GM18526 (cell line): ENCODE data around the gene GRHL3.

ENCODE experiments used
- POLR2A ChIP-seq: IDR thresholded peaks from 3 replicates; pipeline ENCODE4 v1.6.1; 2011; ENCODE audit not compliant: insufficient read length; ENCODE audit errors: extremely low read depth

Gene GRHL3

DNA sequence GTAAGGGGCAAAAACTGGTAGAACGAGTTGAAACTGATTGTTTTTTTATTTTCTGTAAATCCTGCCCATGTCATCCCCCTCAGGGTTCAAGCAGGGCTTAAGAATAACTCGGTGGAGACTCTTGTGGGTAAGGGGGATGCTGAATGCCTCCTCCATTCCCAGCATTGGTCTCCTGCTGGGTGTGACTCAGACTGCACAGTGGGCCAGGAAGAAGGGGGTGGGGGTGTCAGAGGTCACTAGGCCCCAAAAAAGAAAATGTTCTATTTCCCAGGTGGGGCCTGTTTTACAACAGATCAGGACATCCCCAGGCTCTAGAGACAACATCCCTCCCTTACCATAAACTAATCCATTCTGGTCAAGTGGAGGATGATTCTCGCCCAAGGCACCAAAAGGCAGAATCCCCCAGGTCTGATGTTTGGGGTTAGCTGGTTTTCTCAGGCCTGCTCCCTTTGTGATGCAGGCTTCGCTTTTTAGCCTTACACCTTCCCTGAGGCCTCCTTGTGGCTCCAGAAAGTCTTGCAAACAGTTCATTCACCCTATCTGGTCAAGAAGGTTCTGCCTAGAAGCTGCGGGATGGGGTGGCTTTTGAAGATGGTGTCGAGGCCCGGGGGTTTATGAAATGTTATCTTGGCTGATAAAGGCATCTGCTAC is 10.7 kb upstream of the GRHL3 start:
- TF ChIP-seq POLR2A = no peak

DNA sequence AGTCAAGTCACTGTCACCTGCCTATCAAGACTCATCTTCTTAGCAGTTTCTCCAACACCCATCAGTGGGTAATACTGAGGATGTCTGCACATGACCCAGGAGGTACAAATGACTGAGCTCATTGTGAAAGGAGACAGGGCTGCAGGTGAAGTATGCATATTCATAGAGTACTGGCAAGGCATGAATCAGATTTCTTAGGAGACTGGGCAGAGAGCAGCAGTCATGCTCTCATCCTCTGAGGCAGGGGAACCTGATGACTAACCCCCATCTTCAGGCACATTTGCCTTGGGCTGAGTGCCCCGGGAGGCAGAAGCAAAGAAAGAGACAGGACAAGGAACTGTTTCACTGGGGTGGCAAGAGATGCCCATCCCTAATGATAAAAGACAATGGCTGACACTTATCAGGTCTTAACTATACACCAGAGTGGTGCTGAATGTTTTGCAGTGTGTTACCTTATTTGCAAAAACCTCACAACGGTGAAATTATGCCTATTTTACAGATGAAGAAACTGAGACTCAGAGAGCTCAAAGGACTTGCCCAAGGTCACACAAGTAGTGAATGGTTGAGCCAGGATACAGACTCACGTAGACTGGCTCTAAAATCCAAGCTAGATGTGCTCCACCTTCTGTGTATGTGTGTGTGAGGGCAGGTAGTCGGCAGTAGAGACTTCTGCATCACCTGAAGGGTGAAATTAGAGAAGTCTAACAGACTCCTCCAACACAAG is 9.2 kb upstream of the GRHL3 start:
- no peak for TF ChIP-seq POLR2A

DNA sequence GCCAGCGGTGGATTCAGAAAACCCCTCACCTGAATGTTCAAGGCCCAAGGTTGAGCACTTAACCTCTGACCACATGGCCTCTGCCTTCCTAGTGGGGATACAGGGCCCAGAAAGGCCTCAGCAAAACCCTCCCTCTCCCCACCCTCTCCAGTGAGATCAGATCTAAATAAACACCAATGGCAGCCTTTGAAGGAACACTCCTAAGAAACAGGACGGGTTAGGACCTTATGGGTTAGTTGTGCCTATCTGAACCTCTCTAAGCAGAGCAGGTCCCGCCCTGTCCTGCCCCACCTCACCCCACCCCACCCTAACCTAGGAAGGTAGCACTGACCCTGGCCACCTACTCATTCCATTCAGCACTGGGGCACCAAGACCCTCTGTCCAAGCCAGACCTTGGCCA is 7.9 kb upstream of the GRHL3 start:
- no peak for TF ChIP-seq POLR2A

DNA sequence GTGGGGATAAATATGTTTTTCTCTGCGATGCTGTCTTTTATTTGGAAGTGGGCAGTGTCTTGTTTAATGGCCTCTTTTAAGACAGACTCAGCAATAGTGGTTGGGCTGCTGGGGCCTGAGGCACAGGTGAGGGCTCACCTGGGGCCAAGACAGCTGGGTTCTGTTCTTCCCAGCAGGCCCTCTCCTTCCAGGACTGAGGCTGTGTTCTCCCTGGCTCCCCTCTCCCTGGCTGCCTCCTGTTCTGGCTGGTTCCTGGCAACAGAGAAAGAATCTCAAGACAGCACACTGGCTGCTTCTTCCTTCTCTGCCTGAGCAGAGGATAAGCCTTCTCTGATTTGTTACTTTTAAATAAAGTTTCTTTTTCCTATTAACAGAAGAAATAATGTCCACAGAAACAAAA is 7.4 kb upstream of the GRHL3 start:
- no peak for TF ChIP-seq POLR2A

DNA sequence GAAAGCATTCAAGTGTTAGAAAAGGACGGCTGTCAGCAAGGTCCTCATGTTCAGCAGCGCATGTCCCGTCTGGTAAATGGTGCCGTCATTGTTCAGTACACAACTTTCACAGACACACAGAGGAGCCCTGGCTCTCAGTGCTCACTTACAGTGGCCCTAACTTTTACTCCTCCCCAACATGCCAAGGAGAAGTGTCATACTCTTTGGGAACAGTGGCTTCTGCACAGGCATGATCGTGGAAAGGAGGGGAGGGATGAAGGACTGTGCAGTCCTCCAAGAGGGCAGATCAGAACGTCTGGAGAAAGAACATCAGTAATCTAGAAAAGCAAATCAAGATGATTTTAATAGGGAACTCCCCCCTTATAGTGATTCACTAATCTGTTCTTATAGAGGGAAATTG is 3.8 kb upstream of the GRHL3 start:
- no peak for TF ChIP-seq POLR2A

DNA sequence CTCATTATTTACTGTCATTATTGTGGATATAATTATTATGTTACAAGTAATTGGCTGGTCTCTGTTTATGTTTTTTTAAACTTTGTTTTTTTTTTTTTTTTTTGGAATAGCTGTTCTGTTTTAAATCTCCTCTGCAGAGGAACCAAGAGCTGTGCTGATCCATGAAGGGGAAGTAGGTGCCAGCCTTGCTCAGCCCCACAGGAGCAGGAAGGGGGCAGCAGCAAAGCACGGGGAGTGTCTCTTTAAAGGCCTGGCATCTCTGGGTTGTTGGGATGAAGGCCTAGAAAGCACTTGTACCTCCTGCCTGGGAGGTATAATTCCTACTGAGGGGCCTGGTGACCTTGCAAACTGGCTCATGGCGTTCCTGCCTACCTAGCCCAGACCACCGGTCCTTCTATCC is 2.5 kb upstream of the GRHL3 start:
- TF ChIP-seq POLR2A = no peak

DNA sequence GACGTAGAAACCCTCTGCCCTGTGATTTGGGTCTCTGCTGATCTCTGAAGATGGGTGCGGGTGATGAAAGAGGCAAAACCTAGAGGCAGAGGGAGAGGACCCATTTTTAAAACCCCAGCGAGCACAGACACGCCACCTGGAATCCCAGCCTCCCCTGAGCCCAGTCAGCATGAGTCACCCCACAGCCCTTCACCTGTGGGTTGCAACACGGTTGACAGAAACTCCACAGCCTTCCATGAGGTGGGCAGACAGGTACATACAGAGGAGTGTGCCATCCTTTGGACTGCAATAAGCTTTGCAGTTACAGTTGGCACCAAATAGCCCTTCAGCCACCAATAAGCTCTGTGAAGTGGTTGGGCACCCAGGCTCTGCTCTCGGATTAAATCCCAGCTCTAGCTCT is 2.1 kb upstream of the GRHL3 start:
- TF ChIP-seq POLR2A = no peak

DNA sequence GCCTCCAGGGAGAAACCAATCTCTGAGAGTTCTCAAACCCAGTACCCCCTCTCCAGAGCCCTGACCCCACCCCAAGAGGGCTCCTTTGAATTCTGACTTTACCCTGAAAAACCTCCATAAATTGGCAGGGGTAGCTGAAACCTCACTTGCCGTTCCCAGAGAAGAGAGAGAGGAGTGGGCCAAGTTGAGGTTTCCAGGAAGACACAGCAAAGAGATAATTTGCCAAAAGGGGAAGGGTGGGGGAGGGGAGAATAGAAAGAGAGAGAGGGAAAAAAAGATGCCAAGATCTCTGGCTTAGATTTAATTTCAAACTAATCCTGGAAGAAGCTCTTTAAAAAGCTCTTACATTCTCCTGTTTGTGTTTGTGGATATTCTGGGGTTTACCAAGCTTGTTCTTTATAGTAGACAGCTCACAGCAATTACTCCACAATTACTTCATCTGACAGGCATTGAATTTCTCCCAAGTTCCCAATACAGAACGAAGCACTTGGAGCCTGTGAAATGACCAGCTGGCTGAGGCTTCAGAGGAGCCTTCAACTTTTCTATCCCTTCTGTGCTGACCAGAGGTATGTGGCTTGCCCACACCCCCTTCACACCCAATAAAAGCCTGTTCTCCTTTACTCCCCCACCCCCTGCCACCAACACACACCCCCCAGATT is 1.1 kb upstream of the GRHL3 start:
- no peak for TF ChIP-seq POLR2A

DNA sequence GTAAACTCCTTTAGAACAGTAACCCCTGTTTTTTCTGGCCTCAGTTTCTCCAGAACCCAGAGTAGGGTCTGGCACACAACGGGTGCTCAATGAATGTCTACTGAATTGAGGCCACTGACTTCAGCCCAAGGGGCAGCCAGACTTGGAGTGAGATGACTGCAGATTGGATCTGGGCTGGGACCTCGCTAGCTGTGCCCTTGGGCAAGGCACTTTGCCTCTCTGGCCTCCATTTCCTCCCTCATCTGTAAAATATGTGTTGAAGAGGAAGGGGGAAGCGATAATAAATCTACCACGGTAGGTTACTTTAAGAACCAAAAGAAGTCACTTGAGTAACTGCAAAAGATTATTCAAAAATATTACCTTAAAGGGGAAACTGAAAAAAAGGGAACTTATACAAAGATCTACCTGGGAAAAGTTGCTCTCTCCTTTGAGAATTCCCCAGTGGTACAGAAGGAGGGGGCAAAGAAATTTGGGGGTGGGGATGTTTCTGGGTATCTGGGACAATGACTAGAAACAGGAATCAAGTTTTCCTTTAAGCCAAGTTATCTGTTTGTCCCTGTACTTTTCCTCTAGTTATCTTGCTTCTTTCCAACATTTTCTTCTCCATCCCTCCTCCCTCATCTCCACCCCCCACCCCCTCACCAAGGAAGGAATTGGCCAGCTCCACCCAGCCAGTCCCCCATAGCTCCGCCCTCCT is 394 bp upstream of the GRHL3 start:
- no peak for TF ChIP-seq POLR2A

DNA sequence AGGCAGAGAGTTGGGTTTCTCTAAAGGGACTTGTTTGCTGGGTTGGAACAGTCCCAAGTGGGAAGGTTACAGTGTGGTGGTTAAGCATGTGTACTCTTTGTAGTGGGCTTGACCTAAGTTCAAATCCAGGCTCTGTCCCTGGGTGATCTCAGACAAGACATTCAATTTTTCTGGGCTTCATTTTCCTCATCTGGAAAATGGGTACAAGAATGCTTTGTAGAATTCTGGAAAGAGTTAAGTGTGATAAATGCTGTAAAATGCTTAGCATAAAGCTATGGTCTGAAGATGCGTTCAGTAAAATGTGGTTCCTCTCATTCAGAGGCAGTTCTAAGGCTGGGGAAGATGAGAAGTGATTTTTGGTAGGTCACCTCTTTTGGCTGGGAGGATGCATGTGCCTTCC is 805 bp downstream of the GRHL3 start:
- no peak for TF ChIP-seq POLR2A

DNA sequence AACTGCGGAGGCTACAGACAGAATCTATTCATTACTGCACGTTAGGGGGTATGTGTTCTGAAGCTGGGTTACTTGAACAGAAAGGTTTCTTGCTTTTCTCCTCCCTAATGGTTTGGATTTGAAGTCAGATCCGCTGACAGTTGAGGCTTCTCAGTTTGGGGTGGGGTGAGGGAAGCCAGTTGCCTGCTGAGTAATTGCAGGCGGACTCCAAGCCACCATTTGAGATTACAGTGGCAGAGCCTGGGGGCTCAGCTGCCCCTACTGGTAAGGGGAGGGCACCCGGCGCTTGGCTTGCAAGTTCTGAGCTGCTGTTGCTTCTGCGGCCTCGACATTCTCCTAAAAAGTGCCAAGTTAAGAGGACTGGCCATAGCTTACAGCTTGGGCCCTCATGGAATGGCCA is 2.0 kb downstream of the GRHL3 start:
- TF ChIP-seq POLR2A = no peak

DNA sequence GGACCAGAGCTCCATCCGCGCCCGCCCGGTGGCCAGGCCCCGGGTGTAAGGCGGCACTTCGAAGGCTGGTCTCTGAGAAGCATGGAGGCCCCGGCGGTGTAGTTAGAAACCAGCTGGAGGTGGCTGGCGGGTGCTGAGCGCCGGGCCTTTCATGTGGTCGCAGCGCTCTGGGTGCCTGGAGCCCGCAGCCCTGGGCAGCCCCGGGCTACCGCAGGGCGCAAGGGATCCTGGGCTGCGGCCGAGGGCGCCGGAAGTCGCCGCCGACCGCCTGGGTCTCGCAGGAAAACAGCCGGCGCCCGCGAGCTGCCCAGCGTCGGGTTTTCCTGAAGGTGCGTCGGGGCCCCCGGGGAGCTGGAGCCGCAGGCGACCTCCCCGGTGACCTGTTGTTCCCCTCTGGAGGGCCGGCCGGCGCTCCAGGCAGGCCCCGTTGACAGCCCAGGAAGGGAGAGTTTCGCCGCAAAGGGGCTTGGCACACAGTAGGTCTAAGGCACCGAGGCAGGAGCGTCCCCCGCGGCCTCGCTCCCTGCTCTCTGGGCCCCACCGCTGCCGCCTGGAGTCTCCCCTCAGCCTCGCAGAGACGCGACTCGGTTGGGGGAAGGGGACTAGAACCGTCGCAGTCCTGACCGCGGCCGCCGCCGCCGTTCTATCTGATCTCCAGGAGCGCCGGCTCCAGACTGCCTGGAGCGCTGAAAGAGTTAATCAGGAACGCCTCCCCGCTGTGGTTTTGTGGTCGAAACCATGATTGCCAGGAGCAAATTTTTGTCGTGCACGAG is 2.7 kb downstream of the GRHL3 start:
- no peak for TF ChIP-seq POLR2A

DNA sequence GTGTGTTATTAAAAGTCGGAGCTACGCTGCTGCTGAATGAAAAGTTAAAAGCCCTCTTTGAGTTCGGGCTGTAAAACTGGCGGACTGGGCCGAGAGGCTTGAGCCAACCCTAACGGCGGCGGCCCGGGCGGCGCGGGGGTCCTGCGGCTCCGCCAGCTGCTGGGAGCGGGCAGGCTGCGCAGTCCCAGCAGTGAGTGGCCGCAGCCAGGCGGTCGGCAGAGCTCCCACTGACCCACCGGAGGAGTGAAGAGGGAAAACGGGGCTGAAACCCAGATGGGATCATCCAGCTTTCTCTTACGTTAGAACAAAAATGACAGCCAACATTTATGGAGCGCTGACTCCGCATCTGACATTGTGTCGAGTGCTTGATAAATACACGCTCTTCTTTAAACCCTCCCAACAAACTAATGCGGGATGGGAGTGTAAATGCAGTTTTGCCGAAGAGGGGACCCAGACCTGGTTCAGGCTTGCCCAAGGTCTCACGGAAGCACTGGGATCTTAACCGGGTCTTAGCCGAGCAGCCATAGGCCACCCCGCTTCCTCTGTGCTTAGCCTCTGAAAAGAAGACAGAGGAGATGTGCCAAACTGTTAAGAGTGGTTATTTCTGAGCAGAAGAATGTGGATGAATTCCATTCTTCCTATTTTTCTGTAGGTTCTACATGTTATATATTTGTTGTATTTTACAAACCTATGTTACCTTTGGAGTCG is 3.5 kb downstream of the GRHL3 start:
- no peak for TF ChIP-seq POLR2A

DNA sequence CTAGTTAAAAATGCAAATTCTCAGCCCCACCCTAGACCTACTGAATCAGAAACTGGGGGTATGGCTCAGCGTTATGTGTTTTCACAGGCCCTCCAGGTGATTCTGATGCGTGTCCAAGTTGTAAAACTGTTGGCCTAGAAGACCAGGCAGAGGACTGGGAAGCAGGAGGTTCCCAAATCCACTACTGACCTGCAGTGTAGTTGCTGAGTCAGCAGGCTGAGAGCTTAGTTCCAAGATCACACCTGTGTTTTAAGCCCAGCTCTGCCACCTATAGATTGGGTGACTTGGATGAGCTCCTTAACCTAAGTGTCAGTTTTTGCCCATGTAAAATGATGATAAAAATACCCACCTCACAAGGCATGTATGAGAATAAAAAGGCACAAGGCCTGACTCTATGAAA is 4.1 kb downstream of the GRHL3 start:
- TF ChIP-seq POLR2A = no peak

DNA sequence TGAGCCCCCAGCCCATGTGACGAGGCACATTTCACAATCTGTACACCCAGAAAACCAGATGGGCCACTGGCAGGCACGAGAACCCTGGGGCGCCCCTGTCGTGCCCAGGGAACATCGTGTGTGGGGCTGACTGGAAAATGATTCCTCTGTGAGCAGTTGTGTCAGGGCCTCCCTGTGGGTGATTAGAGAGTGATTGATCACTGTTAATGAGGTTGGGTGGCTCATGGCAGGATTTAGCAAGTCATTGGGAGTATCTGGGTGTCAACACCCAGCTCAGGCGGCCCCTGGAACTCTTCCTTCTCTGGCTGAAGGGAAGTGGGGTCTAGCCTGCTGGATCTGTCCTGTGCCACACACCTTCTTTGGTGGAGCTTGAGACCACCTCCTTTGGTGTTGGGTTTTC is 5.7 kb downstream of the GRHL3 start:
- no peak for TF ChIP-seq POLR2A
